Endothelial cell of umbilical vein (primary cell): Measurements from ENCODE around the gene PSME3IP1.

Experiments used
- EZH2 ChIP-seq: IDR thresholded peaks from 2 replicates; pipeline ENCODE4 v1.6.1; 2012; ENCODE audit warnings: borderline replicate concordance, low read depth, mild to moderate bottlenecking, moderate library complexity, low read length, inconsistent platforms; ENCODE audit not compliant: severe bottlenecking
- JUN ChIP-seq: IDR thresholded peaks from 2 replicates; pipeline ENCODE4 v1.6.1; 2011; ENCODE audit warnings: borderline replicate concordance, low read depth; ENCODE audit not compliant: insufficient read length, insufficient read depth
- MYC ChIP-seq: IDR thresholded peaks from one replicate; pipeline ENCODE4 v1.6.1; 2011; ENCODE audit warnings: mild to moderate bottlenecking, low read depth, low read length
- POLR2A ChIP-seq: IDR thresholded peaks from 2 replicates; pipeline ENCODE4 v1.6.1; 2012; ENCODE audit warnings: low read depth, mild to moderate bottlenecking, control low read depth, low read length
- POLR2AphosphoS5 ChIP-seq: IDR thresholded peaks from 2 replicates; pipeline ENCODE4 v1.6.1; 2012; ENCODE audit warnings: low read depth, mild to moderate bottlenecking, control low read depth, low read length, moderate library complexity; ENCODE audit not compliant: insufficient read depth
- TF ChIP-seq, protein P1 (sequence below): IDR thresholded peaks from 2 replicates; pipeline ENCODE4 v1.6.1; 2011; ENCODE audit not compliant: insufficient read depth, insufficient read length
- TF ChIP-seq, protein P2 (sequence below), 2 donors: IDR thresholded peaks; 1 replicate in 1 of 2; 2 replicates in 1 of 2; pipeline ENCODE4 v1.5.1; 2011; ENCODE audit warnings: low read length in 2 of 2, mild to moderate bottlenecking in 2 of 2, moderate library complexity in 2 of 2, control low read depth in 1 of 2, inconsistent platforms in 1 of 2, low read depth in 1 of 2; ENCODE audit not compliant: insufficient read depth in 1 of 2; ENCODE audit errors: extremely low read depth in 1 of 2

DNA sequence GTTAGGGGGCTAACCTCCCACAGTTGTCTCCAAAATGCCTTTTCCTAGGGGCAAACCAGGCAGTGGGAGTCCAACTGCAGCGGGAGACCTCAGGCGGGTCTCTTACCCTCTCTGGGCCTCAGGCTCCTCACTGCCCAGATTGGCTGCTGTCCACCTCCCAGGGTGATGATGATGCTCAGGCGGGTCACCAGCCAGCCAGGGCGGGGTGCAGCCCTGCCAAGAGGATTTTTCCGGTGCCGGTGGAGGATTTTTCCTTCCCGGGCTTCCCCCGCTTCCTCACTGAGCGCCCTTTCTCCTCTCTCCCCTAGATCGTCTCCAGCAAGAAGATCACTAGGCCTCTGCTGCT is 70.7 kb downstream of the PSME3IP1 start:
- TF ChIP-seq, protein P1, sequence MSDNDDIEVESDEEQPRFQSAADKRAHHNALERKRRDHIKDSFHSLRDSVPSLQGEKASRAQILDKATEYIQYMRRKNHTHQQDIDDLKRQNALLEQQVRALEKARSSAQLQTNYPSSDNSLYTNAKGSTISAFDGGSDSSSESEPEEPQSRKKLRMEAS = no peak
- TF ChIP-seq POLR2A (no peak), POLR2AphosphoS5 (no peak), EZH2 (no peak), MYC (no peak), JUN (no peak)
- TF ChIP-seq, protein P2, sequence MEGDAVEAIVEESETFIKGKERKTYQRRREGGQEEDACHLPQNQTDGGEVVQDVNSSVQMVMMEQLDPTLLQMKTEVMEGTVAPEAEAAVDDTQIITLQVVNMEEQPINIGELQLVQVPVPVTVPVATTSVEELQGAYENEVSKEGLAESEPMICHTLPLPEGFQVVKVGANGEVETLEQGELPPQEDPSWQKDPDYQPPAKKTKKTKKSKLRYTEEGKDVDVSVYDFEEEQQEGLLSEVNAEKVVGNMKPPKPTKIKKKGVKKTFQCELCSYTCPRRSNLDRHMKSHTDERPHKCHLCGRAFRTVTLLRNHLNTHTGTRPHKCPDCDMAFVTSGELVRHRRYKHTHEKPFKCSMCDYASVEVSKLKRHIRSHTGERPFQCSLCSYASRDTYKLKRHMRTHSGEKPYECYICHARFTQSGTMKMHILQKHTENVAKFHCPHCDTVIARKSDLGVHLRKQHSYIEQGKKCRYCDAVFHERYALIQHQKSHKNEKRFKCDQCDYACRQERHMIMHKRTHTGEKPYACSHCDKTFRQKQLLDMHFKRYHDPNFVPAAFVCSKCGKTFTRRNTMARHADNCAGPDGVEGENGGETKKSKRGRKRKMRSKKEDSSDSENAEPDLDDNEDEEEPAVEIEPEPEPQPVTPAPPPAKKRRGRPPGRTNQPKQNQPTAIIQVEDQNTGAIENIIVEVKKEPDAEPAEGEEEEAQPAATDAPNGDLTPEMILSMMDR (IDR thresholded peaks at IDR 0.05; ENCODE audit: extremely low read depth in 1 of 2, insufficient read depth in 1 of 2, low read depth in 1 of 2, low read length in 2 of 2) = no peak
